ENCODE results near the gene PRKCE. TPM values are rescaled to one million over a fixed set of nuclear protein-coding genes. Genes with fewer than 3 reads are reported as not detected.

The PRKCE gene
- total RNA-seq, 1 experiment from 2014 or later = 14.8 TPM

GRCh38 chr2:46041434-46041833 lies 390.0 kb downstream of the PRKCE start:
- ChIA-PET CTCF (interaction anchor here (2.2 kb wide), 1 partner anchor 22 kb away, joined by 7 read pairs; no protein-coding TSS in a partner anchor), RAD21 (ENCODE audit: low non-redundant PET in 1 of 2, low total read pairs in 2 of 2, uncharacterized antibody in 2 of 2, unreplicated experiment in 2 of 2) (no interaction called here), POLR2A (no interaction called here)
- no peaks in the 10 kb centered on the region for H3K27me3 ChIP-seq (ENCODE audit: insufficient read depth, low read length)
- no peaks in the 10 kb centered on the region for H4K20me1 ChIP-seq (ENCODE audit: insufficient read depth)
- H3K4me3 ChIP-seq (replicated peaks in 1 of 2; ENCODE audit: low read depth in 1 of 2, low read length in 2 of 2) = no peak overlapping the region
- no peak overlapping the region for H3K4me2 ChIP-seq (ENCODE audit: low read length)
- H3K4me1 ChIP-seq (ENCODE audit: control insufficient read depth in 1 of 2, insufficient read depth in 2 of 2, low read length in 2 of 2) = no peaks in the 10 kb centered on the region
- no peak overlapping the region for H2AFZ ChIP-seq (ENCODE audit: low read depth, low read length, poor library complexity, severe bottlenecking)
- no peaks in the 10 kb centered on the region for H3K79me2 ChIP-seq (ENCODE audit: insufficient read depth, low read length)
- H3K9me3 ChIP-seq (ENCODE audit: control insufficient read depth in 1 of 2, insufficient read depth in 1 of 2, low read depth in 1 of 2, low read length in 2 of 2) = no peaks in the 10 kb centered on the region
- no peak overlapping the region for H3K27ac ChIP-seq (ENCODE audit: low read depth, low read length)
- no peaks in the 10 kb centered on the region for H3K9me2 ChIP-seq (ENCODE audit: insufficient read depth)
- no peaks in the 10 kb centered on the region for H3K36me3 ChIP-seq (ENCODE audit: control insufficient read depth in 1 of 2, insufficient read depth in 2 of 2, low read length in 2 of 2)
- ATAC-seq = no peak
- DNase-seq (ENCODE audit: low read depth, low spot score) = no peak
- intact Hi-C loops (cut with micrococcal nuclease) = no loop called here
- no TSS peak for BruUV-seq (replicated peaks)
- no peak overlapping the region for H3K9ac ChIP-seq (ENCODE audit: low read length)
- TF ChIP-seq POLR2AphosphoS5 (IDR thresholded peaks at IDR 0.05; ENCODE audit: low read depth, low read length) (no peak), ZNF274 (IDR thresholded peaks at IDR 0.05; ENCODE audit: low read depth, low read length) (no peak), YY1 (IDR thresholded peaks at IDR 0.05; ENCODE audit: extremely low read depth, insufficient replicate concordance, low read depth, low read length) (no peak), FOSL1 (IDR thresholded peaks at IDR 0.05; ENCODE audit: low read depth) (no peak), EZH2phosphoT487 (IDR thresholded peaks at IDR 0.05; ENCODE audit: borderline replicate concordance) (no peak), EGR1 (IDR thresholded peaks at IDR 0.05; ENCODE audit: low read depth) (no peak), REST (IDR thresholded peaks at IDR 0.05; ENCODE audit: low read depth) (no peak), SIN3A (IDR thresholded peaks at IDR 0.05; ENCODE audit: low read depth) (no peak), POLR2A (IDR thresholded peaks at IDR 0.05; ENCODE audit: borderline replicate concordance, extremely low read depth, insufficient read depth, insufficient read length) (no peak)
